Activated CD8-positive, alpha-beta T cell treated with anti-CD3 and anti-CD28 coated beads for 36 hours (primary cell): ENCODE data around the gene SS18L1. TPM values are rescaled to one million over a fixed set of nuclear protein-coding genes. Genes with fewer than 3 reads are reported as not detected.

ENCODE experiments used
- ATAC-seq: fragments of 200-7000 bp; cut with Tn5 transposase; one replicate; pipeline ENCODE4 v1.10.0; 2021; ENCODE audit warnings: mild to moderate bottlenecking, moderate library complexity
- CTCF ChIA-PET: fragments of 350-600 bp; sonication (Branson Sonifier 250); formaldehyde crosslinking; loops from one replicate; lab custom pipeline; 2021; ENCODE audit warnings: antibody characterized with exemption; lab: Charles Lee
- POLR2A ChIA-PET: fragments of 350-600 bp; sonication (Branson Sonifier 250); formaldehyde crosslinking; loops from one replicate; lab custom pipeline; 2021; ENCODE audit warnings: antibody characterized with exemption; lab: Charles Lee
- DNase-seq: peaks from one replicate; pipeline ENCODE4 v3.0.0-alpha.2; 2020
- H3K27ac Mint-ChIP-seq: one replicate; pipeline ENCODE4 v1.8.0; 2021; ENCODE audit warnings: mild to moderate bottlenecking, mixed read lengths
- H3K27me3 Mint-ChIP-seq: one replicate; pipeline ENCODE4 v1.8.0; 2021; ENCODE audit warnings: mixed read lengths
- H3K36me3 Mint-ChIP-seq: one replicate; pipeline ENCODE4 v1.8.0; 2021; ENCODE audit warnings: low read depth, mixed read lengths
- H3K4me1 Mint-ChIP-seq: one replicate; pipeline ENCODE4 v1.8.0; 2021; ENCODE audit warnings: low read depth, mixed read lengths
- H3K4me3 Mint-ChIP-seq: one replicate; pipeline ENCODE4 v1.8.0; 2021; ENCODE audit warnings: mild to moderate bottlenecking, moderate library complexity, mixed read lengths
- H3K9me3 Mint-ChIP-seq: one replicate; pipeline ENCODE4 v1.8.0; 2021; ENCODE audit warnings: mixed read lengths
- intact Hi-C: fragments of 100-400 bp; cut with micrococcal nuclease; formaldehyde crosslinking; loops from one replicate; pipeline ENCODE4 v1.10.0; 2022
- total RNA-seq, 2 experiments: library from RNA; stranded (reverse); gene quantifications; one replicate each; pipeline ENCODE4 v1.2.3, GENCODE V29; 2021
- TF ChIP-seq, protein P1 (sequence below): fragments of 200-600 bp; IDR thresholded peaks from one replicate; pipeline ENCODE4 v1.8.0; 2022; ENCODE audit warnings: antibody characterized with exemption, mild to moderate bottlenecking

The SS18L1 gene
- total RNA-seq, 2 experiments from 2014 or later: 15.3 to 16.1 TPM

DNA sequence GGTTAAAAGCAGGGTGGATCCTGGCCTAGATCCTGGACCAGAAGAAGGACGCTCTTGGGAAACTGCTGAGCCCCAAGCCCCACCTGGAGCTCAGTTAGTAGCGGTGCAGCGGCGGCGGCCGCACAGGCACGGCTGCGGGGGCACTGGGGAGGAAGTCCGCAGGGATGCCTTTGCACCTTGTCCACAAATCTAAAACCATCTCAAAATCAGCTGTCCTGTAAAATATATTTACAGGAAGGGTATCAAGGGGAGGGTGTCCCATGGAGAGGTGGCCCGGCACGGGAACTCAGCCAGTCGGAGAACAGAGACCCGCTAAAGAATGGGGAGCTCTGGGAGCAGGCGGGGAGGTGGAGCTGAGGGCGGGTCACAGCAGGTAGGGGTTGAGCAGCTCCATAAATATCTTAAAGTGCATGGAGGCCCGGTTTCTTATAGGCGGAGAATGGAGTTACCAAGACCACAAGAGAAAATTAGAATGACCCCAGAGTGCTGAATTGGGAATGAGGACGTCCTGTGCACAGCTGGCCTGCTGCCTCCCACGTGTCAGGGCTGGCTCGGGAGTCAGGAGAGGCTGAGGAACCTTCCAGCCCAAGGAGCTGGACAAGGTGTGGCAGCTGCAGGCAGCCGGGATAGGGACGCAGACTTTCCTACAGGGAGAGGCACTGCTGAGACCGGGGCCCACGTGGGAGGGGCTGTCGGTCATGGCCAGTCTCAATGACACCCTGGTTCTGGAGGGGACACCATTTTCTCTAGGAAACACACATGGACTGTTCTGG is 47.3 kb downstream of the SS18L1 start:
- DNase-seq: no peak
- ChIA-PET POLR2A (no interaction called here), CTCF (interaction anchor here (1.7 kb wide), 1 partner anchor 180 kb away, joined by 5 read pairs; no protein-coding TSS in a partner anchor)
- ATAC-seq: no peak
- Mint-ChIP-seq H3K4me1 (peaks cover 26% of the 10 kb centered on the region), H3K36me3 (peaks cover 8% of the 10 kb centered on the region), H3K27me3 (no peaks in the 10 kb centered on the region), H3K9me3 (no peaks in the 10 kb centered on the region), H3K27ac (no peak overlapping the region), H3K4me3 (no peak overlapping the region)
- TF ChIP-seq, protein P1, sequence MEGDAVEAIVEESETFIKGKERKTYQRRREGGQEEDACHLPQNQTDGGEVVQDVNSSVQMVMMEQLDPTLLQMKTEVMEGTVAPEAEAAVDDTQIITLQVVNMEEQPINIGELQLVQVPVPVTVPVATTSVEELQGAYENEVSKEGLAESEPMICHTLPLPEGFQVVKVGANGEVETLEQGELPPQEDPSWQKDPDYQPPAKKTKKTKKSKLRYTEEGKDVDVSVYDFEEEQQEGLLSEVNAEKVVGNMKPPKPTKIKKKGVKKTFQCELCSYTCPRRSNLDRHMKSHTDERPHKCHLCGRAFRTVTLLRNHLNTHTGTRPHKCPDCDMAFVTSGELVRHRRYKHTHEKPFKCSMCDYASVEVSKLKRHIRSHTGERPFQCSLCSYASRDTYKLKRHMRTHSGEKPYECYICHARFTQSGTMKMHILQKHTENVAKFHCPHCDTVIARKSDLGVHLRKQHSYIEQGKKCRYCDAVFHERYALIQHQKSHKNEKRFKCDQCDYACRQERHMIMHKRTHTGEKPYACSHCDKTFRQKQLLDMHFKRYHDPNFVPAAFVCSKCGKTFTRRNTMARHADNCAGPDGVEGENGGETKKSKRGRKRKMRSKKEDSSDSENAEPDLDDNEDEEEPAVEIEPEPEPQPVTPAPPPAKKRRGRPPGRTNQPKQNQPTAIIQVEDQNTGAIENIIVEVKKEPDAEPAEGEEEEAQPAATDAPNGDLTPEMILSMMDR: no peak
- intact Hi-C loops: no loop called here

GRCh38 chr20:62191781-62192559 is 48.4 kb downstream of the SS18L1 start:
- Mint-ChIP-seq H3K4me3 (no peak overlapping the region), H3K27me3 (no peaks in the 10 kb centered on the region), H3K4me1 (peaks cover 20% of the 10 kb centered on the region), H3K9me3 (no peaks in the 10 kb centered on the region), H3K36me3 (peaks cover 8% of the 10 kb centered on the region), H3K27ac (no peak overlapping the region)
- ChIA-PET CTCF (interaction anchor here (1.7 kb wide), 1 partner anchor 181 kb away, joined by 5 read pairs; no protein-coding TSS in a partner anchor), POLR2A (no interaction called here)
- ATAC-seq: no peak
- TF ChIP-seq, protein P1: no peak
- intact Hi-C loops: no loop called here
- no peak for DNase-seq

DNA sequence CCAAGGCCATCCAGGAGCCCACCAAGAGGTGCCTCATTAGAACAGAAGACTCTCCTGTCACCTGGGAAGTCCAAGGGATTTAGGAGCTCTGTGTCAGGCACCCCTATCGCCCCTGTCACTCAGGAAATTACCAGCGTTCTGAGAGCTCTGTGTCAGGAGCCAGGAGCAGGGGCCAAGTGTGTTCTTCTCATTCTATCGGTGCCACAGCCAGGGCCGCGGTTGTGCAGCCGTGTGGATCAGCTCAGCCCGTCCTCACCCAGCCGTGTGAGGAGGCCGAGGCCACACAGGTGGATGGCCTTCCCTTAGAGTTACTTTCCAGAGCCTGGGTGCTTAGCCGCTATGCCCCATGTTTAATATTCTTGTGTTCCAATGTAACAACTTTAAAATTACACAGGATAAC is 49.1 kb downstream of the SS18L1 start:
- H3K27me3 Mint-ChIP-seq: no peaks in the 10 kb centered on the region
- TF ChIP-seq, protein P1: no peak
- H3K9me3 Mint-ChIP-seq: no peaks in the 10 kb centered on the region
- H3K4me1 Mint-ChIP-seq: peaks cover 15% of the 10 kb centered on the region
- POLR2A ChIA-PET: no interaction called here
- H3K4me3 Mint-ChIP-seq: no peak overlapping the region
- peaks cover 8% of the 10 kb centered on the region for H3K36me3 Mint-ChIP-seq
- H3K27ac Mint-ChIP-seq: no peak overlapping the region
- CTCF ChIA-PET: interaction anchor here (1.1 kb wide), 1 partner anchor 218 kb away, joined by 3 read pairs; no protein-coding TSS in a partner anchor
- intact Hi-C loops: no loop called here
- no peak for ATAC-seq
- no peak for DNase-seq

DNA sequence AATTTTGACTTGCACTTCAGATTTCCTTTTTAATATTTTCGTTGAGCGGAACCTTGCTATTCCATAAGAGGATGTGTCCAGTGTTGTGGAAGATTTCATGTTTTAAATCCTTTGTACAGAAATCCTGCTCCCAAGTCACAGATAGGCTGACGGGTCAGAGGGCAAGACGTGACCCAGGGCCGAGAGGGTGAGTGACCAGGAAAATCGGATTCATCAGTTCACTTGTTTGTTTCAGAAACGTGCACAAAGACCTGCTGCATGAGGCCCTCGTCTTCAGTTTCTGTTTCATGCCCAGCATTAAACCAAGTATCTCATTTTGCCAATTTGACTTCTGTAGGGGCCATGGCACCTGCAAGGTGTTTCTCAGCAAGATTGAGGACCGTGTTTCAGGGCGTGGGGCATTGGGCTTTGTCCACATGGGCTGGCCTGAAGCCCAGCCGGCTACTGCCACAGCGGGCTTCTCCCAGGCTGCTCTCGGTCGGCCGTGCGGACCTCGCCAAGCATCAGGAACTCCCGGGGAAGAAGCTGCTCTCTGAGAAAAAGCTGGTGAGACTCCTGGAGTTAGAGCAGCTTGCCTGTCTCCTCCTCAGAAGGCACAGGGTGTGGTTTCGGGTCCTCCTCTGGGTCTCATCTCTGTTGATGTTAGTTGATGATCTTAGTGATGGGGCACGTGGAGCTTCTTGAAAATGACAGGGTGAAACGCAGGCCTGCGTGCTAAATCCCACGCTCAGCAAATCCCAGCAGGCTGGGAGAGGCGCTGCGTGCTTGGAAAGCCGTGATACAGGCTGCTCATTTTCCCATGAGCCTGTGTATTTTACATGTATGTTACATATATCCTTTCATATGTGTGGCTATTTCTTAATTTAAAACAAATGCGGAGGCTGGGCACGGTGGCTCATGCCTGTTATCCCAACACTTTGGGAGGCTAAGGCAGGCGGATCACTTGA is 49.8 kb downstream of the SS18L1 start:
- Mint-ChIP-seq H3K4me1 (peaks cover 14% of the 10 kb centered on the region), H3K36me3 (peaks cover 9% of the 10 kb centered on the region), H3K9me3 (no peaks in the 10 kb centered on the region), H3K4me3 (no peak overlapping the region), H3K27me3 (no peaks in the 10 kb centered on the region), H3K27ac (no peak overlapping the region)
- no peak for DNase-seq
- intact Hi-C loops: no loop called here
- no peak for ATAC-seq
- ChIA-PET CTCF (interaction anchor here (0.7 to 1.4 kb wide), 3 partner anchors 52 to 217 kb away, joined by 3 to 4 read pairs (median 3); no protein-coding TSS in a partner anchor), POLR2A (no interaction called here)
- TF ChIP-seq, protein P1: no peak
